Measurements from ENCODE around the gene FKBP8.

DNA sequence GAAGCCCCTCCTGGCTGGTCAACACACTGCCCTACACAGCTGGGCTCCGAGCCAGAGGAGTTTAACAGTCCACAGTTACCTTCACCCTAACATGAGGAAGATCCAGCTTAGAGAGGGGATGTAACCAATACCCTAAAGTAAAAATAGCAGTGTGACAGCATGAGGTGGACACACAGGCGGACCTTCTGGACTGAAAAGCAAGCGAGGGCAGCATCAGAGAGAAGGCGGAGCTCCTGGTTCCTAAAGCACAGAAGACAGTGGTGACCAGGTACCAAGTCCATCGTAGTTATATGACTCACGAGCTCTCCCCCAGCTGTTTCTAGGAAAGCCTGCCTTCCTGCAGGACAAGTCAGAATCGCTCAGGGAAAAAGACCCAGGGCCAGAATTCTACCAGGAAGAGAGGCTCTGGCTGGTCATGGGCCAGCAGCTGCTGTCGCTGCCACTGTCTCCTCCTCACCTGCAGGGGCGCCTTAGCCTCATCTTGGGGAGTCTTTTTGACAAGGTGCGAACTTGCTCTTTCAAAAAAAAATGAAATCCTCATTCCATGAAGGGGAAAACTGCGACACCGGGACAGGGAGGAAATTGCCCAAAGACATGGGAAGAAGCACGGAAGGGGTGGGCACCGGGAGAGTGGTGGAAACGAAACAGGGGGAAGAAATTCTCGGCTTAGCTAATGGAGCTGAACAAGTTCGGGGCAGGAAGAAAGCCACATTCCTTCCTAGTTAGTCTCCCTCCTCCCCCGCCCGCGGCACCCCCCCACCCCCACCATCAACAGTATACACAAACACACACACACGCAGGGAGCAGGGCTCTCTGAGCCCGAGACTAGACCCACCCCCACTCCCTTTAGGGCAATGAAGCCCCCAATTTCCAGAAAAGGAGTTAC lies 23.2 kb downstream of the FKBP8 start:
- no peak for TF ChIP-seq POLR2A (IDR thresholded peaks at IDR 0.05; ENCODE audit: extremely low read depth, insufficient read length)
- TF ChIP-seq, protein P1, sequence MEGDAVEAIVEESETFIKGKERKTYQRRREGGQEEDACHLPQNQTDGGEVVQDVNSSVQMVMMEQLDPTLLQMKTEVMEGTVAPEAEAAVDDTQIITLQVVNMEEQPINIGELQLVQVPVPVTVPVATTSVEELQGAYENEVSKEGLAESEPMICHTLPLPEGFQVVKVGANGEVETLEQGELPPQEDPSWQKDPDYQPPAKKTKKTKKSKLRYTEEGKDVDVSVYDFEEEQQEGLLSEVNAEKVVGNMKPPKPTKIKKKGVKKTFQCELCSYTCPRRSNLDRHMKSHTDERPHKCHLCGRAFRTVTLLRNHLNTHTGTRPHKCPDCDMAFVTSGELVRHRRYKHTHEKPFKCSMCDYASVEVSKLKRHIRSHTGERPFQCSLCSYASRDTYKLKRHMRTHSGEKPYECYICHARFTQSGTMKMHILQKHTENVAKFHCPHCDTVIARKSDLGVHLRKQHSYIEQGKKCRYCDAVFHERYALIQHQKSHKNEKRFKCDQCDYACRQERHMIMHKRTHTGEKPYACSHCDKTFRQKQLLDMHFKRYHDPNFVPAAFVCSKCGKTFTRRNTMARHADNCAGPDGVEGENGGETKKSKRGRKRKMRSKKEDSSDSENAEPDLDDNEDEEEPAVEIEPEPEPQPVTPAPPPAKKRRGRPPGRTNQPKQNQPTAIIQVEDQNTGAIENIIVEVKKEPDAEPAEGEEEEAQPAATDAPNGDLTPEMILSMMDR (IDR thresholded peaks at IDR 0.05; ENCODE audit: low read depth, low read length) = peak; percentile 76
